H1 (cell line): ENCODE measurements around the gene TSHZ2.

ENCODE experiments used
- CBX5 ChIP-seq: fragments of 300-800, 300-1000 bp; sonication (generic); IDR thresholded peaks from 2 replicates; pipeline ENCODE4 v1.7.1; 2016; ENCODE audit warnings: antibody characterized with exemption, low read length, low read depth
- EZH2 ChIP-seq: fragments of 200-600 bp; sonication (generic); IDR thresholded peaks from 2 replicates; pipeline ENCODE4 v1.7.1; 2012; ENCODE audit warnings: low read depth, mild to moderate bottlenecking, moderate library complexity, low read length, inconsistent platforms; ENCODE audit not compliant: severe bottlenecking
- POLR2A ChIP-seq, 2 experiments: IDR thresholded peaks; 1 replicate in 1 of 2; 2 replicates in 1 of 2; pipeline ENCODE4 v1.6.1; 2011; ENCODE audit warnings: low read depth in 2 of 2, low read length in 2 of 2, mild to moderate bottlenecking in 2 of 2; ENCODE audit errors: control extremely low read depth in 1 of 2
- RNF2 ChIP-seq: fragments of 200-900, 300-1000 bp; sonication (generic); IDR thresholded peaks from 2 replicates; pipeline ENCODE4 v1.7.1; 2016; ENCODE audit warnings: borderline replicate concordance, low read depth, mild to moderate bottlenecking, antibody characterized with exemption, low read length; ENCODE audit not compliant: poor library complexity, severe bottlenecking; ENCODE audit errors: missing control alignments
- SP1 ChIP-seq: IDR thresholded peaks from 2 replicates; pipeline ENCODE4 v1.6.1; 2011; ENCODE audit warnings: low read depth, low read length
- TF ChIP-seq, protein P1 (sequence below), 3 experiments: IDR thresholded peaks; 1 replicate in 2 of 3; 2 replicates in 1 of 3; pipeline versions ENCODE4 v1.5.1 to v1.6.1; 2011; ENCODE audit warnings: low read length in 3 of 3, mild to moderate bottlenecking in 3 of 3, inconsistent platforms in 2 of 3, low read depth in 1 of 3, moderate library complexity in 1 of 3; ENCODE audit not compliant: insufficient read depth in 1 of 3; ENCODE audit errors: control extremely low read depth in 1 of 3

GRCh38 chr20:53463101-53463972 is 491.2 kb downstream of the TSHZ2 start:
- TF ChIP-seq RNF2 (no peak), POLR2A (IDR thresholded peaks at IDR 0.05; ENCODE audit: control extremely low read depth in 1 of 2, low read depth in 2 of 2, low read length in 2 of 2) (no peak), EZH2 (no peak), SP1 (no peak), CBX5 (no peak)
- TF ChIP-seq, protein P1, sequence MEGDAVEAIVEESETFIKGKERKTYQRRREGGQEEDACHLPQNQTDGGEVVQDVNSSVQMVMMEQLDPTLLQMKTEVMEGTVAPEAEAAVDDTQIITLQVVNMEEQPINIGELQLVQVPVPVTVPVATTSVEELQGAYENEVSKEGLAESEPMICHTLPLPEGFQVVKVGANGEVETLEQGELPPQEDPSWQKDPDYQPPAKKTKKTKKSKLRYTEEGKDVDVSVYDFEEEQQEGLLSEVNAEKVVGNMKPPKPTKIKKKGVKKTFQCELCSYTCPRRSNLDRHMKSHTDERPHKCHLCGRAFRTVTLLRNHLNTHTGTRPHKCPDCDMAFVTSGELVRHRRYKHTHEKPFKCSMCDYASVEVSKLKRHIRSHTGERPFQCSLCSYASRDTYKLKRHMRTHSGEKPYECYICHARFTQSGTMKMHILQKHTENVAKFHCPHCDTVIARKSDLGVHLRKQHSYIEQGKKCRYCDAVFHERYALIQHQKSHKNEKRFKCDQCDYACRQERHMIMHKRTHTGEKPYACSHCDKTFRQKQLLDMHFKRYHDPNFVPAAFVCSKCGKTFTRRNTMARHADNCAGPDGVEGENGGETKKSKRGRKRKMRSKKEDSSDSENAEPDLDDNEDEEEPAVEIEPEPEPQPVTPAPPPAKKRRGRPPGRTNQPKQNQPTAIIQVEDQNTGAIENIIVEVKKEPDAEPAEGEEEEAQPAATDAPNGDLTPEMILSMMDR (IDR thresholded peaks at IDR 0.05; ENCODE audit: control extremely low read depth in 1 of 3, insufficient read depth in 1 of 3, low read depth in 1 of 3, low read length in 3 of 3): no peak
